ENCODE measurements around the gene NTN1. TPM values are rescaled to one million over a fixed set of nuclear protein-coding genes. Genes with fewer than 3 reads are reported as not detected.
A peak's percentile ranks its signal among the peaks of the same experiment; 100 is the strongest.

NTN1 gene
- polyA plus RNA-seq, 3 donors = 0.03 to 0.04 TPM; not detected in 1

DNA sequence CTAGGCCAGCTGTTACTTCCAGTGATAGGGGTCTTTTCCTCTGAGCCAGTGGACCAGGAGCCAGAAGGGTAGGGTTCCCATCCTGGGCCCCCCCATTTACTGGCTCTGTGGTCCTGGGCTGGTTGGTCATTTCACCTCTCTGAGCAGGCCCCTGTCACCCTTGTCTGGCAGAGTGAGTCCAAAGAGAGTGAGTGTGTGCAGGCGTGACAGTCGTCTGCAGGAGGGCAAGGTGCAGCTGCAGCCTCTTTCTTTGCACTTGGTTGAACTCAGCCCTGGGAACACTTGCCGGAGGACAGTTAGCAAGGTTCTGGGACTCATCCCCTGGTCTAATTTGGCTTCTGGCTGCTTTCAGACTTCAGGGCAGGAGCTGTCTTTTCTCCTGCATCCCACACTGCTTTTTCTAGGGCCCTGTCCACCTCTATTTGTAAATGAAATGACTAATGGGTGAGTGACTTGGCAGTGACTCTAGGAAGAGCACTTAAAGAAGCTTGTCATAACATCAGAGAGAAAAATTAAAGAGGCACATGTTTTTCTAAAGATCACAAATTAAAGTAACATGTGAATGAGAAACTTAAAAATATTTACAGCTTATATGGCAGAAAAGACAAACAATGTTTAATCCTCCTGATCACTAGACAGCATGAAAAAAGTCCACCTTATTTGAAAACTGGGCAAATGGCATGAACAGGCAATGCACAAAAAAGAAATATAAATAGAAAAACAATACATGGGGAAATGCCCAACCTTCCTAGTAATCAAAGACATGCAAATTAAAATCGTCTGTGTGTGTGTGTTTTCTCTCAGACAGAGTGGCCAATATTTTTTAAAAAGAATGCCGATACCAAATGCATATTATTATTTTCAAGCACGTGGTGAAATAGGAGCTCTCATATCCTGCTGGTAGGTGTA lies 137.5 kb downstream of the NTN1 start:
- H3K27me3 ChIP-seq (ENCODE audit: control insufficient read depth in 2 of 2, insufficient read depth in 2 of 2, low read length in 2 of 2) = no peaks in the 10 kb centered on the region
- 81% methylated on average over 3 of the region's 6 CpGs for WGBS (ENCODE audit: insufficient coverage)
- no peak overlapping the region for H3K27ac ChIP-seq (ENCODE audit: low read depth in 1 of 2, low read length in 2 of 2)
- no peaks in the 10 kb centered on the region for H3K79me2 ChIP-seq (ENCODE audit: insufficient read depth, low read length)
- no peaks in the 10 kb centered on the region for H3K4me1 ChIP-seq (ENCODE audit: control insufficient read depth in 1 of 2, insufficient read depth in 2 of 2, low read length in 2 of 2)
- H3K4me2 ChIP-seq (replicated peaks; ENCODE audit: extremely low read depth, low read length, poor library complexity, severe bottlenecking) = no peak overlapping the region
- H3K4me3 ChIP-seq (replicated peaks in 1 of 3; ENCODE audit: low read depth in 2 of 3, low read length in 3 of 3) = no peak overlapping the region
- no peak overlapping the region for H2AFZ ChIP-seq (ENCODE audit: insufficient read depth, low read depth, low read length, poor library complexity, severe bottlenecking)
- H3K4me3 Mint-ChIP-seq = no peak overlapping the region
- H3K9me3 ChIP-seq (replicated peaks in 1 of 2; ENCODE audit: control insufficient read depth in 1 of 2, insufficient read depth in 1 of 2, low read length in 2 of 2) = no peaks in the 10 kb centered on the region
- TF ChIP-seq, protein P1, sequence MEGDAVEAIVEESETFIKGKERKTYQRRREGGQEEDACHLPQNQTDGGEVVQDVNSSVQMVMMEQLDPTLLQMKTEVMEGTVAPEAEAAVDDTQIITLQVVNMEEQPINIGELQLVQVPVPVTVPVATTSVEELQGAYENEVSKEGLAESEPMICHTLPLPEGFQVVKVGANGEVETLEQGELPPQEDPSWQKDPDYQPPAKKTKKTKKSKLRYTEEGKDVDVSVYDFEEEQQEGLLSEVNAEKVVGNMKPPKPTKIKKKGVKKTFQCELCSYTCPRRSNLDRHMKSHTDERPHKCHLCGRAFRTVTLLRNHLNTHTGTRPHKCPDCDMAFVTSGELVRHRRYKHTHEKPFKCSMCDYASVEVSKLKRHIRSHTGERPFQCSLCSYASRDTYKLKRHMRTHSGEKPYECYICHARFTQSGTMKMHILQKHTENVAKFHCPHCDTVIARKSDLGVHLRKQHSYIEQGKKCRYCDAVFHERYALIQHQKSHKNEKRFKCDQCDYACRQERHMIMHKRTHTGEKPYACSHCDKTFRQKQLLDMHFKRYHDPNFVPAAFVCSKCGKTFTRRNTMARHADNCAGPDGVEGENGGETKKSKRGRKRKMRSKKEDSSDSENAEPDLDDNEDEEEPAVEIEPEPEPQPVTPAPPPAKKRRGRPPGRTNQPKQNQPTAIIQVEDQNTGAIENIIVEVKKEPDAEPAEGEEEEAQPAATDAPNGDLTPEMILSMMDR (IDR thresholded peaks at IDR 0.05) = no peak
- no peaks in the 10 kb centered on the region for H3K36me3 Mint-ChIP-seq
- H4K20me1 ChIP-seq (ENCODE audit: insufficient read depth, low read length) = no peaks in the 10 kb centered on the region
- no peak for DNase-seq
- H3K27me3 Mint-ChIP-seq (ENCODE audit: low read depth in 3 of 3) = peaks cover 0 to 10% (median 3%) of the 10 kb centered on the region in 3 donors
- H3K9ac ChIP-seq (ENCODE audit: insufficient read depth, low read length, poor library complexity, severe bottlenecking) = no peak overlapping the region
- H3K4me1 Mint-ChIP-seq = no peaks in the 10 kb centered on the region
- H3K36me3 ChIP-seq (replicated peaks in 1 of 2; ENCODE audit: control insufficient read depth in 1 of 2, insufficient read depth in 2 of 2, low read length in 2 of 2) = no peaks in the 10 kb centered on the region
- H3K27ac Mint-ChIP-seq = no peak overlapping the region
- peaks cover 0 to 13% (median 10%) of the 10 kb centered on the region in 7 donors for H3K9me3 Mint-ChIP-seq
- intact Hi-C loops (cut with micrococcal nuclease) = no loop called here

DNA sequence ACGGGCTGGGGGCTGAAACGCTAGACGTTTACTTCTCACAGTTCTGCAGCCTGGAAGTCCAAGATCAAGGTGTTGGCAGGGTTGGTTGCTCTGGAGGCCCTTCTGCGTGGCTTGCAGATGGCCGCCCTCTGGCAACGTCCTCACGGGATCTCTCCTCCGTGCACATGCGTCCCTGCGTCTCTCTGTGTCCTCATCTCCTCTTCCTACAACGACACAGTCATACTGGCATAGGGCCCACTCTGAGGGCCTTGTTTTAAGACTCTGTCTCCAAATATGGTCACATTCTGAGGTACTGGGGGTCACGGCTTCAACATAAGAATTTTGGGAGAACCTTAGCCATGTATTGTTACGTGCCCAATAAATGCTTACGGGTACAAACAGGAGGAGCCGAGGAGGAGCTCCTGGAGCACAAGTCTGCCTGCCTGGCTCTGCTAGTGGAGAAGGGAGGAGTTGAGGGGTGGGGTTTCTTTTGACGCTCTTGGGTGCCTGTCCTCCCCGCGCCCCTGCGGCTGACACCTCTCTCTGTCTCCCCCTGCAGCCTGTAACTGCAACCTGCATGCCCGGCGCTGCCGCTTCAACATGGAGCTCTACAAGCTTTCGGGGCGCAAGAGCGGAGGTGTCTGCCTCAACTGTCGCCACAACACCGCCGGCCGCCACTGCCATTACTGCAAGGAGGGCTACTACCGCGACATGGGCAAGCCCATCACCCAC lies 141.1 kb downstream of the NTN1 start:
- Histone ChIP-seq H3K27me3 (ENCODE audit: control insufficient read depth in 2 of 2, insufficient read depth in 2 of 2, low read length in 2 of 2) (no peaks in the 10 kb centered on the region), H2AFZ (ENCODE audit: insufficient read depth, low read depth, low read length, poor library complexity, severe bottlenecking) (no peak overlapping the region), H3K79me2 (ENCODE audit: insufficient read depth, low read length) (no peaks in the 10 kb centered on the region), H3K4me3 (replicated peaks in 1 of 3; ENCODE audit: low read depth in 2 of 3, low read length in 3 of 3) (no peak overlapping the region), H3K36me3 (replicated peaks in 1 of 2; ENCODE audit: control insufficient read depth in 1 of 2, insufficient read depth in 2 of 2, low read length in 2 of 2) (no peaks in the 10 kb centered on the region), H3K27ac (ENCODE audit: low read depth in 1 of 2, low read length in 2 of 2) (no peak overlapping the region), H3K4me2 (replicated peaks; ENCODE audit: extremely low read depth, low read length, poor library complexity, severe bottlenecking) (no peak overlapping the region), H3K4me1 (ENCODE audit: control insufficient read depth in 1 of 2, insufficient read depth in 2 of 2, low read length in 2 of 2) (no peaks in the 10 kb centered on the region), H4K20me1 (ENCODE audit: insufficient read depth, low read length) (no peaks in the 10 kb centered on the region), H3K9me3 (replicated peaks in 1 of 2; ENCODE audit: control insufficient read depth in 1 of 2, insufficient read depth in 1 of 2, low read length in 2 of 2) (no peaks in the 10 kb centered on the region), H3K9ac (ENCODE audit: insufficient read depth, low read length, poor library complexity, severe bottlenecking) (no peak overlapping the region)
- peak overlapping the region in 1 of 7 donors; percentile 18 for H3K27ac Mint-ChIP-seq
- no peak overlapping the region for H3K4me3 Mint-ChIP-seq
- peaks cover 0 to 13% (median 10%) of the 10 kb centered on the region in 7 donors for H3K9me3 Mint-ChIP-seq
- TF ChIP-seq, protein P1 (IDR thresholded peaks at IDR 0.05) = no peak
- H3K4me1 Mint-ChIP-seq = no peaks in the 10 kb centered on the region
- H3K27me3 Mint-ChIP-seq (ENCODE audit: low read depth in 3 of 3) = peaks cover 0 to 7% (median 3%) of the 10 kb centered on the region in 3 donors
- intact Hi-C loops (cut with micrococcal nuclease) = no loop called here
- DNase-seq = no peak
- no peaks in the 10 kb centered on the region for H3K36me3 Mint-ChIP-seq
- 96% methylated on average over 31 of the region's 31 CpGs for WGBS (ENCODE audit: insufficient coverage)
